Upper lobe of left lung (tissue), 4 donors: ENCODE measurements around the gene PEX11B.

Source experiments
- EP300 ChIP-seq, 4 donors: sonication (generic); formaldehyde crosslinking; IDR thresholded peaks; one replicate each; pipeline ENCODE4 v1.5.1; 2017; ENCODE audit warnings: antibody characterized with exemption in 4 of 4, control low read depth in 2 of 4
- POLR2A ChIP-seq, 4 donors: fragments of 450-650 bp; IDR thresholded peaks; one replicate each; pipeline ENCODE4 v1.5.1; 2016 to 2017; ENCODE audit warnings: antibody characterized with exemption in 4 of 4, mild to moderate bottlenecking in 2 of 4
- POLR2AphosphoS5 ChIP-seq, 2 donors: sonication (generic); formaldehyde crosslinking; IDR thresholded peaks; one replicate each; pipeline ENCODE4 v1.5.1; 2017; ENCODE audit warnings: antibody characterized with exemption in 2 of 2
- TF ChIP-seq, protein P1 (sequence below), 6 experiments: fragments of 450-650 bp in 4 of 6; fragments of 200-600 bp in 2 of 6; sonication (generic) in 2 of 6; IDR thresholded peaks; one replicate each; pipeline ENCODE4 v1.5.1; 2016 to 2019; ENCODE audit warnings: antibody characterized with exemption in 6 of 6

DNA sequence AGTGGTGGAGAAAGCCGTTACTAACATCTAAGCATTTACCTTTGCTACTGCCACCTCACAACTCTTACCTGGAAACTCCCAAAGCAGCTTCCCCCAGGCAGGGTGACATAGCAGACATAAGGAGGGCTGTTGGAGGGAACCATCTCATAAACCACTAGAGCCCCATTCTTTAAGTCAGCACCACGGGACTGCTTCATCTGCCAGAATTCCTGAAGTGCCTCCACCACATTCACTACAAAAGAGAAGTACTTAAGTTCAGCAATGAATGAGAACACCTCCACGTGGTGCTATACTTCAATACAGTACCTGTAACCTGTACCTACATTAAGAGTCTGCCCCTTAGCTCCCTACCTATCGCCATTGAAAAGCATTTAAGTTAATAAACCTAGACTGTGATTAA, 29.0 kb upstream of the PEX11B start:
- TF ChIP-seq, protein P1, sequence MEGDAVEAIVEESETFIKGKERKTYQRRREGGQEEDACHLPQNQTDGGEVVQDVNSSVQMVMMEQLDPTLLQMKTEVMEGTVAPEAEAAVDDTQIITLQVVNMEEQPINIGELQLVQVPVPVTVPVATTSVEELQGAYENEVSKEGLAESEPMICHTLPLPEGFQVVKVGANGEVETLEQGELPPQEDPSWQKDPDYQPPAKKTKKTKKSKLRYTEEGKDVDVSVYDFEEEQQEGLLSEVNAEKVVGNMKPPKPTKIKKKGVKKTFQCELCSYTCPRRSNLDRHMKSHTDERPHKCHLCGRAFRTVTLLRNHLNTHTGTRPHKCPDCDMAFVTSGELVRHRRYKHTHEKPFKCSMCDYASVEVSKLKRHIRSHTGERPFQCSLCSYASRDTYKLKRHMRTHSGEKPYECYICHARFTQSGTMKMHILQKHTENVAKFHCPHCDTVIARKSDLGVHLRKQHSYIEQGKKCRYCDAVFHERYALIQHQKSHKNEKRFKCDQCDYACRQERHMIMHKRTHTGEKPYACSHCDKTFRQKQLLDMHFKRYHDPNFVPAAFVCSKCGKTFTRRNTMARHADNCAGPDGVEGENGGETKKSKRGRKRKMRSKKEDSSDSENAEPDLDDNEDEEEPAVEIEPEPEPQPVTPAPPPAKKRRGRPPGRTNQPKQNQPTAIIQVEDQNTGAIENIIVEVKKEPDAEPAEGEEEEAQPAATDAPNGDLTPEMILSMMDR (IDR thresholded peaks at IDR 0.05) = no peak
- TF ChIP-seq POLR2AphosphoS5 (IDR thresholded peaks at IDR 0.05) = no peak
- no peak for TF ChIP-seq POLR2A (IDR thresholded peaks at IDR 0.05)
- TF ChIP-seq EP300 (IDR thresholded peaks at IDR 0.05) = no peak
